Loucy (cell line): Measurements from ENCODE around the gene TMEM167B.

ENCODE experiments used
- H2AFZ ChIP-seq: fragments of 200-600 bp; sonication (generic); 2 replicates; pipeline ENCODE4 v1.6.0; 2016; ENCODE audit warnings: antibody characterized with exemption, mild to moderate bottlenecking, low read length, moderate library complexity
- H3F3A ChIP-seq: fragments of 200-600 bp; 2 replicates; pipeline ENCODE4 v1.6.0; 2016; ENCODE audit warnings: antibody characterized with exemption, low read depth, mild to moderate bottlenecking
- H3K27me3 ChIP-seq: fragments of 200-600 bp; sonication (generic); 2 replicates; pipeline ENCODE4 v1.6.1; 2014; ENCODE audit warnings: low read length, mild to moderate bottlenecking; ENCODE audit not compliant: insufficient read depth, poor library complexity, severe bottlenecking
- H3K36me3 ChIP-seq: fragments of 200-600 bp; sonication (generic); 2 replicates; pipeline ENCODE4 v1.6.1; 2016; ENCODE audit warnings: low read length; ENCODE audit not compliant: insufficient read depth
- H3K4me1 ChIP-seq: fragments of 200-600 bp; sonication (generic); 2 replicates; pipeline ENCODE4 v1.5.1; 2014; ENCODE audit warnings: low read length, mild to moderate bottlenecking; ENCODE audit not compliant: insufficient read depth, poor library complexity, severe bottlenecking
- H3K4me2 ChIP-seq: fragments of 200-600 bp; sonication (generic); 2 replicates; pipeline ENCODE4 v1.6.0; 2014; ENCODE audit warnings: antibody characterized with exemption, low read length, low read depth, mild to moderate bottlenecking; ENCODE audit not compliant: poor library complexity, severe bottlenecking
- H3K4me3 ChIP-seq: fragments of 200-600 bp; sonication (generic); 2 replicates; pipeline ENCODE4 v1.5.1; 2014; ENCODE audit warnings: low read length, mild to moderate bottlenecking, mixed read lengths; ENCODE audit not compliant: poor library complexity, severe bottlenecking
- H3K79me2 ChIP-seq: fragments of 200-600 bp; sonication (generic); 2 replicates; pipeline ENCODE4 v1.6.1; 2014; ENCODE audit warnings: low read length; ENCODE audit not compliant: insufficient read depth
- H3K9ac ChIP-seq: fragments of 200-600 bp; sonication (generic); 2 replicates; pipeline ENCODE4 v1.6.0; 2014; ENCODE audit warnings: mild to moderate bottlenecking, low read depth, low read length, moderate library complexity; ENCODE audit not compliant: poor library complexity, severe bottlenecking
- H3K9me2 ChIP-seq: fragments of 200-600 bp; sonication (generic); replicated peaks from 2 replicates; pipeline ENCODE4 v1.6.1; 2016; ENCODE audit warnings: low read depth, low read length, mixed read lengths
- H3K9me3 ChIP-seq: fragments of 200-600 bp; sonication (generic); 2 replicates; pipeline ENCODE4 v1.6.1; 2014; ENCODE audit warnings: mild to moderate bottlenecking, antibody characterized with exemption, low read length, low read depth; ENCODE audit not compliant: insufficient read depth
- H4K20me1 ChIP-seq: fragments of 200-600 bp; sonication (generic); 2 replicates; pipeline ENCODE4 v1.6.0; 2014; ENCODE audit warnings: antibody characterized with exemption, low read length, mild to moderate bottlenecking; ENCODE audit not compliant: insufficient read depth, poor library complexity, severe bottlenecking
- EZH2phosphoT487 ChIP-seq: fragments of 200-600 bp; IDR thresholded peaks from 2 replicates; pipeline ENCODE4 v1.6.1; 2018; ENCODE audit warnings: antibody characterized with exemption, mild to moderate bottlenecking, moderate library complexity, borderline replicate concordance
- TF ChIP-seq, protein P1 (sequence below): fragments of 200-600 bp; sonication (generic); conservative IDR thresholded peaks from 2 replicates; pipeline ENCODE4 v1.5.1; 2014; ENCODE audit warnings: mild to moderate bottlenecking, antibody characterized with exemption, low read length

Gene TMEM167B

DNA sequence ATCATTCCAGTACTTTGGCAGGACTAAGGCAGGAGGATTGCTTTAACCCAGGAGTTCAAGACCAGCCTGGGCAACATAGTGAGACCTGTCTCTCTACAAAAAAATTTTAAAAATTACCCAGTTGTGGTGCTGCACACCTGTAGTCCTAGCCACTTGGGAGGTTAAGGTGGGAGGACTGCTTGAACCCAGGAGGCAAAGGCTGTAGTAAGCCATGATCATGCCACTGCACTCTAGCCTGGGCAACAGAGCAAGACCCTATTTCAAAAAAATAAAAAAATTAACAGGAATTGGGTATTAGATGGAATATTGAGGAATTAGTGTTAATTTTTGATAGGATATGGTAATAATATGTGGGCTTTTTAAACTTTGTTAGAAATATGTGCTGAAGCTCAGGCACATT is 31.5 kb upstream of the TMEM167B start:
- H2AFZ ChIP-seq = no peak overlapping the region
- H3K9ac ChIP-seq = no peak overlapping the region
- H3K9me3 ChIP-seq = no peaks in the 10 kb centered on the region
- no peaks in the 10 kb centered on the region for H3K9me2 ChIP-seq
- H4K20me1 ChIP-seq = no peaks in the 10 kb centered on the region
- no peaks in the 10 kb centered on the region for H3K79me2 ChIP-seq
- H3K36me3 ChIP-seq = peaks cover under 1% of the 10 kb centered on the region; the same call in 1 of the 2 replicates
- no peak overlapping the region for H3K4me2 ChIP-seq
- TF ChIP-seq EZH2phosphoT487 = no peak
- TF ChIP-seq, protein P1, sequence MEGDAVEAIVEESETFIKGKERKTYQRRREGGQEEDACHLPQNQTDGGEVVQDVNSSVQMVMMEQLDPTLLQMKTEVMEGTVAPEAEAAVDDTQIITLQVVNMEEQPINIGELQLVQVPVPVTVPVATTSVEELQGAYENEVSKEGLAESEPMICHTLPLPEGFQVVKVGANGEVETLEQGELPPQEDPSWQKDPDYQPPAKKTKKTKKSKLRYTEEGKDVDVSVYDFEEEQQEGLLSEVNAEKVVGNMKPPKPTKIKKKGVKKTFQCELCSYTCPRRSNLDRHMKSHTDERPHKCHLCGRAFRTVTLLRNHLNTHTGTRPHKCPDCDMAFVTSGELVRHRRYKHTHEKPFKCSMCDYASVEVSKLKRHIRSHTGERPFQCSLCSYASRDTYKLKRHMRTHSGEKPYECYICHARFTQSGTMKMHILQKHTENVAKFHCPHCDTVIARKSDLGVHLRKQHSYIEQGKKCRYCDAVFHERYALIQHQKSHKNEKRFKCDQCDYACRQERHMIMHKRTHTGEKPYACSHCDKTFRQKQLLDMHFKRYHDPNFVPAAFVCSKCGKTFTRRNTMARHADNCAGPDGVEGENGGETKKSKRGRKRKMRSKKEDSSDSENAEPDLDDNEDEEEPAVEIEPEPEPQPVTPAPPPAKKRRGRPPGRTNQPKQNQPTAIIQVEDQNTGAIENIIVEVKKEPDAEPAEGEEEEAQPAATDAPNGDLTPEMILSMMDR = no peak
- no peaks in the 10 kb centered on the region for H3F3A ChIP-seq
- H3K4me1 ChIP-seq = no peaks in the 10 kb centered on the region
- H3K27me3 ChIP-seq = no peaks in the 10 kb centered on the region
- no peak overlapping the region for H3K4me3 ChIP-seq

DNA sequence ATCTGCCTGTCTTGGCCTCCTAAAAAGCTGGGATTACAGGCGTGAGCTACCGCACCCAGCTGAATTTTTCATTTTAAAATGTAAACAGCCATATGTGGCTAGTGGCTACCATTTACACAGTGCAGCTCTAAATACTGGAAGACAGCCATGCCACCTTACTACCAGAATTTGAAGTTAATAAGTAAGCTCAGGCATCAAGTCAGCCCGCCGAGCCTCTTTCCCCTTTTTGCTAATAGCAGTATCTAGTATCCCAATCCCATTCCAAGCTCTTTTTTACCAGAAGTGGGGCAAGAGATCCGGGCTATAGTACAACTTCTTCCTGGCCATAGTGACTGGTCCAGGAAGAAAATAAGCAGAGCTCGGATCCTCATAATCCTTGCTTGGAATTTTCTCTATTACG is 29.9 kb upstream of the TMEM167B start:
- Histone ChIP-seq H3K9me3 (no peaks in the 10 kb centered on the region), H3F3A (no peaks in the 10 kb centered on the region), H3K9me2 (no peaks in the 10 kb centered on the region), H2AFZ (no peak overlapping the region), H3K79me2 (no peaks in the 10 kb centered on the region), H3K4me2 (no peak overlapping the region), H4K20me1 (no peaks in the 10 kb centered on the region), H3K9ac (no peak overlapping the region), H3K36me3 (peaks cover 4% of the 10 kb centered on the region; the same call in 1 of the 2 replicates), H3K27me3 (no peaks in the 10 kb centered on the region), H3K4me1 (no peaks in the 10 kb centered on the region), H3K4me3 (no peak overlapping the region)
- no peak for TF ChIP-seq EZH2phosphoT487
- TF ChIP-seq, protein P1 = no peak

DNA sequence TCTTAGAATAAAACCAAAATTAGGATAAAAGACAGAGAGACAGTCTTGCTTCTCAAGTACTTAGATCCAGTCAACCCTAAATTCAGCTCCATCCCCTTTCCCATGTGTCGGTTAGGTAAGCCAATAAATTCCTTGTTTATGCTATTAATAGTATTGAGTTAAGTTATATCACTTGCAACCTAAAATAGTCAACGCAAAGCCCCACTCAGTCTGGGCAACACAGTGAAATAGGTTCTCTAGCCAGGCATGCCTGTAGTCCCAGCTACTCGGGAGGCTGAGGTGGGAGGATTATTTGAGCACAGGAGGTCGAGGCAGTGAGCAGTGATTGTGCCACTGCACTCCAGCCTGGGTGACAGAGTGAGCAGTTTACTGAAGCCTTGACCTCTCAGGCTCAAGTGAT is 29.4 kb upstream of the TMEM167B start:
- no peaks in the 10 kb centered on the region for H3F3A ChIP-seq
- no peak overlapping the region for H3K9ac ChIP-seq
- H3K4me1 ChIP-seq = no peaks in the 10 kb centered on the region
- no peaks in the 10 kb centered on the region for H3K79me2 ChIP-seq
- H3K36me3 ChIP-seq = peaks cover 4% of the 10 kb centered on the region; the same call in 1 of the 2 replicates
- no peak overlapping the region for H3K4me2 ChIP-seq
- H3K9me3 ChIP-seq = no peaks in the 10 kb centered on the region
- H3K9me2 ChIP-seq = no peaks in the 10 kb centered on the region
- H2AFZ ChIP-seq = no peak overlapping the region
- no peak for TF ChIP-seq EZH2phosphoT487
- TF ChIP-seq, protein P1 = no peak
- no peaks in the 10 kb centered on the region for H3K27me3 ChIP-seq
- H3K4me3 ChIP-seq = no peak overlapping the region
- no peaks in the 10 kb centered on the region for H4K20me1 ChIP-seq
